Uterus (tissue), 4 donors: Measurements from ENCODE around the gene ORMDL3. TPM values are rescaled to one million over a fixed set of nuclear protein-coding genes. Genes with fewer than 3 reads are reported as not detected.

Experiments
- DNase-seq, 2 donors: peaks; one replicate each; pipeline ENCODE4 v3.0.0-alpha.2; 2019 to 2020
- H3K27ac ChIP-seq, 2 donors: fragments of 200-600 bp; sonication (generic); 1 replicate in 1 of 2; 2 replicates in 1 of 2; pipeline ENCODE4 v1.5.1; 2016 to 2018
- H3K27me3 ChIP-seq, 2 donors: fragments of 200-600 bp; sonication (generic); one replicate each; pipeline ENCODE4 v1.5.1; 2018 to 2019; ENCODE audit warnings: control low read depth in 1 of 2
- H3K36me3 ChIP-seq, 2 donors: fragments of 200-600 bp; sonication (generic); one replicate each; pipeline ENCODE4 v1.5.1; 2019; ENCODE audit warnings: control low read depth in 1 of 2
- H3K4me1 ChIP-seq, 2 donors: fragments of 200-600 bp; sonication (generic); one replicate each; pipeline ENCODE4 v1.5.1; 2018 to 2019; ENCODE audit warnings: control low read depth in 1 of 2
- H3K4me3 ChIP-seq, 2 donors: fragments of 200-600 bp; sonication (generic); 1 replicate in 1 of 2; 2 replicates in 1 of 2; pipeline ENCODE4 v1.5.1; 2018 to 2019; ENCODE audit warnings: mild to moderate bottlenecking in 1 of 2
- H3K9me3 ChIP-seq, 2 donors: fragments of 200-600 bp; sonication (generic); one replicate each; pipeline ENCODE4 v1.5.1; 2019; ENCODE audit warnings: control low read depth in 1 of 2
- CTCF ChIP-seq, 4 experiments: fragments of 200-600 bp in 2 of 4; fragments of 450-650 bp in 2 of 4; sonication (generic) in 2 of 4; IDR thresholded peaks; one replicate each; pipeline ENCODE4 v1.5.1; 2016 to 2019; ENCODE audit warnings: antibody characterized with exemption in 4 of 4, mild to moderate bottlenecking in 2 of 4, moderate library complexity in 1 of 4
- POLR2A ChIP-seq, 2 donors: fragments of 450-650 bp; IDR thresholded peaks; one replicate each; pipeline ENCODE4 v1.6.1; 2016; ENCODE audit warnings: antibody characterized with exemption in 2 of 2, mild to moderate bottlenecking in 1 of 2, moderate library complexity in 1 of 2
- intact Hi-C: fragments of 100-400 bp; cut with DNase I; formaldehyde crosslinking; loops from one replicate; pipeline ENCODE4 v1.15.1; 2023; ENCODE audit warnings: low total_unique reads
- total RNA-seq, 4 donors: library from RNA; depleted of rRNA in 3 of 4; stranded (reverse); fragments of >200 nt in 3 of 4; gene quantifications; one replicate each; pipeline versions ENCODE4 v1.1.0 to v1.2.4, GENCODE V29; 2014 to 2023
- donor health status: DM: yes; HTN: yes; CAD: no.

The ORMDL3 gene
- total RNA-seq, 4 donors from 2014 or later = 15.9 to 71.5 (median 42.9) TPM

- peaks cover 0 to 5% of the 10 kb centered on the region in 2 donors for H3K4me1 ChIP-seq
- H3K36me3 ChIP-seq = no peaks in the 10 kb centered on the region
- TF ChIP-seq CTCF (IDR thresholded peaks at IDR 0.05) (no peak), POLR2A (IDR thresholded peaks at IDR 0.05) (no peak)
- H3K9me3 ChIP-seq = no peaks in the 10 kb centered on the region
- intact Hi-C loops = no loop called here
- no peak overlapping the region for H3K27ac ChIP-seq
- no peak for DNase-seq
- H3K4me3 ChIP-seq = no peak overlapping the region
- H3K27me3 ChIP-seq = no peaks in the 10 kb centered on the region
Measured at GRCh38 chr17:39934324-39934723, 6.9 kb upstream of the ORMDL3 start.

DNA sequence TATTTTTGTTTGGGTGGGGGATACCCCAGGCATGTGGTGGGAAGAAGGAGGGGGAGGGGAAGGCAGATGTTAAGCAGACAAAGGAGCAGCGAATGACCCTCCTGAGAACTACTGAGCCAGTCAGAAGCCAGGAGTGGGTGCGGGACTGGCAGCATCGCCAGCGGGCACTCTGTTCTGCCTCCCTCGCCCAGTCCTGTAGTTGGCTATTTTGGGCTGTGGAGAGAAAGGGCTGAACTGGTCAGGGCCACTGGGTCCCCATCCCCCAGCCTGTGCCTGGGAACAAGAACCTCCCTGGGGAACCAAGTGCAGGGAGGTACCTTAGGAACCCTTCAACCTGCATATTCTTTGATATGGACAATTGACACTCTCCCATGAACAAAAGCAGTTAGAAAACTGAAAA, 6.5 kb upstream of the ORMDL3 start:
- DNase-seq = no peak
- no peaks in the 10 kb centered on the region for H3K27me3 ChIP-seq
- peaks cover 0 to 7% of the 10 kb centered on the region in 2 donors for H3K4me1 ChIP-seq
- H3K36me3 ChIP-seq = no peaks in the 10 kb centered on the region
- no peaks in the 10 kb centered on the region for H3K9me3 ChIP-seq
- H3K4me3 ChIP-seq = no peak overlapping the region
- intact Hi-C loops = no loop called here
- no peak overlapping the region for H3K27ac ChIP-seq
- no peak for TF ChIP-seq POLR2A (IDR thresholded peaks at IDR 0.05)
- TF ChIP-seq CTCF (IDR thresholded peaks at IDR 0.05) = no peak

GRCh38 chr17:39929646-39930407, 2.4 kb upstream of the ORMDL3 start:
- Histone ChIP-seq H3K27me3 (no peaks in the 10 kb centered on the region), H3K36me3 (no peaks in the 10 kb centered on the region), H3K4me1 (peaks cover 7 to 13% of the 10 kb centered on the region in 2 donors), H3K4me3 (no peak overlapping the region), H3K9me3 (no peaks in the 10 kb centered on the region), H3K27ac (peak overlapping the region; percentile 88 to 93)
- no peak for TF ChIP-seq POLR2A (IDR thresholded peaks at IDR 0.05)
- no peak for TF ChIP-seq CTCF (IDR thresholded peaks at IDR 0.05)
- no peak for DNase-seq
- intact Hi-C loops = no loop called here

GRCh38 chr17:39928858-39929645, 1.7 kb upstream of the ORMDL3 start:
- DNase-seq = no peak
- peak overlapping the region; percentile 88 to 93 for H3K27ac ChIP-seq
- H3K27me3 ChIP-seq = no peaks in the 10 kb centered on the region
- TF ChIP-seq POLR2A (IDR thresholded peaks at IDR 0.05) = no peak
- TF ChIP-seq CTCF (IDR thresholded peaks at IDR 0.05) = no peak
- no peaks in the 10 kb centered on the region for H3K36me3 ChIP-seq
- intact Hi-C loops = no loop called here
- H3K4me3 ChIP-seq = peak overlapping the region in 1 of 2 donors; percentile 76
- H3K9me3 ChIP-seq = no peaks in the 10 kb centered on the region
- peaks cover 7 to 13% of the 10 kb centered on the region in 2 donors for H3K4me1 ChIP-seq
